Neural cell (in vitro differentiated cells): ENCODE measurements around the gene CACNA1B. TPM values are rescaled to one million over a fixed set of nuclear protein-coding genes. Genes with fewer than 3 reads are reported as not detected.

Experiments used
- H2AFZ ChIP-seq: fragments of 200-600, 300-800 bp; sonication (generic), shearing (Covaris generic); 2 replicates; pipeline ENCODE4 v1.6.0; 2014; ENCODE audit warnings: low read depth, mild to moderate bottlenecking, antibody characterized with exemption, low read length, moderate library complexity
- H3F3A ChIP-seq: fragments of 200-600 bp; shearing (Covaris generic); 2 replicates; pipeline ENCODE4 v1.6.1; 2016; ENCODE audit warnings: mild to moderate bottlenecking, moderate library complexity, mixed read lengths, antibody characterized with exemption, low read length; ENCODE audit not compliant: insufficient read depth, poor library complexity, severe bottlenecking
- H3K27ac ChIP-seq: fragments of 200-600, 300-800 bp; sonication (generic), shearing (Covaris generic); 2 replicates; pipeline ENCODE4 v1.5.1; 2014; ENCODE audit warnings: mild to moderate bottlenecking, low read length, moderate library complexity
- H3K27me3 ChIP-seq: fragments of 300-800, 200-600 bp; sonication (generic), shearing (Covaris generic); 2 replicates; pipeline ENCODE4 v1.6.0; 2014; ENCODE audit warnings: mild to moderate bottlenecking, low read depth, low read length, moderate library complexity; ENCODE audit not compliant: insufficient read depth
- H3K36me3 ChIP-seq: fragments of 300-800, 200-600 bp; sonication (generic), shearing (Covaris generic); 2 replicates; pipeline ENCODE4 v1.5.1; 2014; ENCODE audit warnings: mild to moderate bottlenecking, antibody characterized with exemption, low read length, moderate library complexity; ENCODE audit not compliant: insufficient read depth
- H3K4me2 ChIP-seq: fragments of 300-800, 200-600 bp; sonication (generic), shearing (Covaris generic); 2 replicates; pipeline ENCODE4 v1.6.0; 2014; ENCODE audit warnings: mild to moderate bottlenecking, low read length
- H3K4me3 ChIP-seq: fragments of 300-800, 200-600 bp; sonication (generic), shearing (Covaris generic); 2 replicates; pipeline ENCODE4 v1.5.1; 2014; ENCODE audit warnings: mild to moderate bottlenecking, low read length, moderate library complexity
- H3K79me2 ChIP-seq: fragments of 200-600 bp; shearing (Covaris generic); replicated peaks from 2 replicates; pipeline ENCODE4 v1.6.0; 2014; ENCODE audit warnings: mild to moderate bottlenecking, low read length, moderate library complexity; ENCODE audit not compliant: insufficient read depth
- H3K9ac ChIP-seq: fragments of 300-800, 200-600 bp; sonication (generic), shearing (Covaris generic); 2 replicates; pipeline ENCODE4 v1.6.1; 2016; ENCODE audit warnings: mild to moderate bottlenecking, low read length, mixed read lengths
- H3K9me2 ChIP-seq: fragments of 200-600 bp; shearing (Covaris generic); 2 replicates; pipeline ENCODE4 v1.6.1; 2016; ENCODE audit warnings: mild to moderate bottlenecking, low read length, mixed read lengths; ENCODE audit not compliant: insufficient read depth
- H3K9me3 ChIP-seq: fragments of 200-600, 300-800 bp; sonication (generic), shearing (Covaris generic); 2 replicates; pipeline ENCODE4 v1.6.1; 2016; ENCODE audit warnings: mild to moderate bottlenecking, mixed run types, low read length, moderate library complexity, mixed read lengths
- H4K20me1 ChIP-seq: fragments of 200-600 bp; shearing (Covaris generic); 2 replicates; pipeline ENCODE4 v1.6.1; 2016; ENCODE audit warnings: mild to moderate bottlenecking, mixed run types; ENCODE audit not compliant: insufficient read depth
- EP300 ChIP-seq: fragments of 450-650 bp; conservative IDR thresholded peaks from 2 replicates; pipeline ENCODE4 v1.6.1; 2014; ENCODE audit warnings: antibody characterized with exemption, mild to moderate bottlenecking, moderate library complexity; ENCODE audit not compliant: poor library complexity, severe bottlenecking
- EZH2 ChIP-seq: fragments of 200-600, 300-800 bp; shearing (Covaris generic), sonication (generic); IDR thresholded peaks from 2 replicates; pipeline ENCODE4 v1.6.1; 2014; ENCODE audit warnings: antibody characterized with exemption, low read length, borderline replicate concordance, mild to moderate bottlenecking; ENCODE audit not compliant: insufficient read depth, poor library complexity, severe bottlenecking
- MXI1 ChIP-seq: fragments of 450-650 bp; conservative IDR thresholded peaks from 2 replicates; pipeline ENCODE4 v1.6.1; 2014; ENCODE audit warnings: antibody characterized with exemption, mild to moderate bottlenecking; ENCODE audit not compliant: poor library complexity, severe bottlenecking
- POLR2AphosphoS5 ChIP-seq: IDR thresholded peaks from 2 replicates; pipeline ENCODE4 v1.6.1; 2012
- RAD21 ChIP-seq: fragments of 450-650 bp; conservative IDR thresholded peaks from 2 replicates; pipeline ENCODE4 v1.6.1; 2014; ENCODE audit warnings: antibody characterized with exemption, mild to moderate bottlenecking, moderate library complexity
- SMC3 ChIP-seq: fragments of 450-650 bp; conservative IDR thresholded peaks from 2 replicates; pipeline ENCODE4 v1.6.1; 2014; ENCODE audit warnings: antibody characterized with exemption, mild to moderate bottlenecking, moderate library complexity; ENCODE audit not compliant: poor library complexity
- TAF1 ChIP-seq: IDR thresholded peaks from 2 replicates; pipeline ENCODE4 v1.6.1; 2012; ENCODE audit warnings: low read depth
- polyA plus RNA-seq: library from polyadenylated mRNA; depleted of rRNA; stranded (reverse); fragments of >200 nt; gene quantifications from 2 replicates; pipeline ENCODE4 v1.2.3, GENCODE V29; 2014
- TF ChIP-seq, protein P1 (sequence below): fragments of 450-650 bp; IDR thresholded peaks from 2 replicates; pipeline ENCODE4 v1.5.1; 2014; ENCODE audit warnings: antibody characterized with exemption, mild to moderate bottlenecking, moderate library complexity; ENCODE audit not compliant: poor library complexity, severe bottlenecking
- TF ChIP-seq, protein P2 (sequence below): IDR thresholded peaks from 2 replicates; pipeline ENCODE4 v1.6.1; 2012; ENCODE audit warnings: borderline replicate concordance

CACNA1B gene
- polyA plus RNA-seq, 1 donor from 2014 or later: 5.8 TPM

DNA sequence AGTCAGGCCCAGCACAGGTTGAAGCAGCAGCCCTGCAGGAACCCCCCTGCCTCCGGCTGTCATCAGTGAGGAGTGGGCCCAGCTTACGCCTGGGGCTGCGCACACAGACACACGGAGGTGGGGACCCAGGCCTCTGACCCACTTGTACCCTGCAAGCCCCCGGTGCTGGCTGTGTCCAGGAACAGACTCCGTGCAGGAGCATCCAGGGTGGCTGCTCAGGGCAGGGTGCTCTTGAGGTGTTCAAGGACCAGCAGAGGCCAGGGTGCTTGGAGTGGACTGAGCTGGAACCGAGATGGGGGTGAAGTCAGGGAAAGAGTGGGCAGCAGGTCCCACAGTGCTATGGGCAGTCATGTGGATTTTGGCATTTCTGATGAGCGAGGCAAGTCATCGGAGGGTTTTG lies 199.5 kb downstream of the CACNA1B start:
- Histone ChIP-seq H3K27ac (no peak overlapping the region), H3K9me2 (no peaks in the 10 kb centered on the region), H4K20me1 (no peaks in the 10 kb centered on the region), H3F3A (no peaks in the 10 kb centered on the region), H3K9me3 (no peaks in the 10 kb centered on the region), H3K79me2 (no peaks in the 10 kb centered on the region), H3K4me3 (no peak overlapping the region), H2AFZ (no peak overlapping the region), H3K27me3 (no peaks in the 10 kb centered on the region), H3K4me2 (no peak overlapping the region), H3K9ac (no peak overlapping the region), H3K36me3 (no peaks in the 10 kb centered on the region)
- no peak for TF ChIP-seq TAF1
- TF ChIP-seq EZH2: no peak
- no peak for TF ChIP-seq MXI1
- TF ChIP-seq POLR2AphosphoS5: no peak
- TF ChIP-seq, protein P1, sequence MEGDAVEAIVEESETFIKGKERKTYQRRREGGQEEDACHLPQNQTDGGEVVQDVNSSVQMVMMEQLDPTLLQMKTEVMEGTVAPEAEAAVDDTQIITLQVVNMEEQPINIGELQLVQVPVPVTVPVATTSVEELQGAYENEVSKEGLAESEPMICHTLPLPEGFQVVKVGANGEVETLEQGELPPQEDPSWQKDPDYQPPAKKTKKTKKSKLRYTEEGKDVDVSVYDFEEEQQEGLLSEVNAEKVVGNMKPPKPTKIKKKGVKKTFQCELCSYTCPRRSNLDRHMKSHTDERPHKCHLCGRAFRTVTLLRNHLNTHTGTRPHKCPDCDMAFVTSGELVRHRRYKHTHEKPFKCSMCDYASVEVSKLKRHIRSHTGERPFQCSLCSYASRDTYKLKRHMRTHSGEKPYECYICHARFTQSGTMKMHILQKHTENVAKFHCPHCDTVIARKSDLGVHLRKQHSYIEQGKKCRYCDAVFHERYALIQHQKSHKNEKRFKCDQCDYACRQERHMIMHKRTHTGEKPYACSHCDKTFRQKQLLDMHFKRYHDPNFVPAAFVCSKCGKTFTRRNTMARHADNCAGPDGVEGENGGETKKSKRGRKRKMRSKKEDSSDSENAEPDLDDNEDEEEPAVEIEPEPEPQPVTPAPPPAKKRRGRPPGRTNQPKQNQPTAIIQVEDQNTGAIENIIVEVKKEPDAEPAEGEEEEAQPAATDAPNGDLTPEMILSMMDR: no peak
- no peak for TF ChIP-seq SMC3
- TF ChIP-seq, protein P2, sequence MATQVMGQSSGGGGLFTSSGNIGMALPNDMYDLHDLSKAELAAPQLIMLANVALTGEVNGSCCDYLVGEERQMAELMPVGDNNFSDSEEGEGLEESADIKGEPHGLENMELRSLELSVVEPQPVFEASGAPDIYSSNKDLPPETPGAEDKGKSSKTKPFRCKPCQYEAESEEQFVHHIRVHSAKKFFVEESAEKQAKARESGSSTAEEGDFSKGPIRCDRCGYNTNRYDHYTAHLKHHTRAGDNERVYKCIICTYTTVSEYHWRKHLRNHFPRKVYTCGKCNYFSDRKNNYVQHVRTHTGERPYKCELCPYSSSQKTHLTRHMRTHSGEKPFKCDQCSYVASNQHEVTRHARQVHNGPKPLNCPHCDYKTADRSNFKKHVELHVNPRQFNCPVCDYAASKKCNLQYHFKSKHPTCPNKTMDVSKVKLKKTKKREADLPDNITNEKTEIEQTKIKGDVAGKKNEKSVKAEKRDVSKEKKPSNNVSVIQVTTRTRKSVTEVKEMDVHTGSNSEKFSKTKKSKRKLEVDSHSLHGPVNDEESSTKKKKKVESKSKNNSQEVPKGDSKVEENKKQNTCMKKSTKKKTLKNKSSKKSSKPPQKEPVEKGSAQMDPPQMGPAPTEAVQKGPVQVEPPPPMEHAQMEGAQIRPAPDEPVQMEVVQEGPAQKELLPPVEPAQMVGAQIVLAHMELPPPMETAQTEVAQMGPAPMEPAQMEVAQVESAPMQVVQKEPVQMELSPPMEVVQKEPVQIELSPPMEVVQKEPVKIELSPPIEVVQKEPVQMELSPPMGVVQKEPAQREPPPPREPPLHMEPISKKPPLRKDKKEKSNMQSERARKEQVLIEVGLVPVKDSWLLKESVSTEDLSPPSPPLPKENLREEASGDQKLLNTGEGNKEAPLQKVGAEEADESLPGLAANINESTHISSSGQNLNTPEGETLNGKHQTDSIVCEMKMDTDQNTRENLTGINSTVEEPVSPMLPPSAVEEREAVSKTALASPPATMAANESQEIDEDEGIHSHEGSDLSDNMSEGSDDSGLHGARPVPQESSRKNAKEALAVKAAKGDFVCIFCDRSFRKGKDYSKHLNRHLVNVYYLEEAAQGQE: no peak
- no peak for TF ChIP-seq RAD21
- TF ChIP-seq EP300: no peak

DNA sequence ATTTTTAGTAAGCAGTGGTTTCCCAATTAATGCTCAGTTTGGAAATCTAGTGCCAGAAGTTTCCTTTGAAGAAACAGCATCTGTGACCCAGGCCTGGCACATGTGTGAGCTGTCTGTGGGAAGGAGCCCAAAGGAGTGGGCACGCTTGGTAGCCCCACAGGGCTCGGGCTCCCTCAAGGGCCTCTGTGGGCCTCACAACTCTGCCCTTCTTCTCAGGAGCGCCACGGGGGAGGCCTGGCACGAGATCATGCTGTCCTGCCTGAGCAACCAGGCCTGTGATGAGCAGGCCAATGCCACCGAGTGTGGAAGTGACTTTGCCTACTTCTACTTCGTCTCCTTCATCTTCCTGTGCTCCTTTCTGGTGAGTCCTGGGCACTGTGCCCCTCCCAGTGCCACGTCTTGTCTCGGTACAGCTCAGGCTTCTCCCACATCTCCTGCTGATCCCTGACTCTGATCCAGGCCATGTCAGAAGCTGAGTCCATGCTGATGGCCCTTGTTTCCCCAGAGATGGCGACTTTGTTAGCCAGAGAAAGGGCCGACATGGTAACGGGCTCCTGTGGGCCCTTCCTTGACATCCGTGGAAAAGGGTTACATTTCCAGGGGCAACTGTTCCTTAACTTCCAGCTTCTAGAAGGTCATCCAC lies 200.4 kb downstream of the CACNA1B start:
- Histone ChIP-seq H3K9me2 (no peaks in the 10 kb centered on the region), H3K9ac (no peak overlapping the region), H3F3A (no peaks in the 10 kb centered on the region), H3K9me3 (no peaks in the 10 kb centered on the region), H3K4me2 (no peak overlapping the region), H3K27ac (no peak overlapping the region), H3K27me3 (no peaks in the 10 kb centered on the region), H3K79me2 (no peaks in the 10 kb centered on the region), H2AFZ (no peak overlapping the region), H3K36me3 (no peaks in the 10 kb centered on the region), H3K4me3 (no peak overlapping the region), H4K20me1 (no peaks in the 10 kb centered on the region)
- no peak for TF ChIP-seq POLR2AphosphoS5
- TF ChIP-seq, protein P2: no peak
- TF ChIP-seq EZH2: no peak
- no peak for TF ChIP-seq MXI1
